Measurements from ENCODE around the gene DIS3L2. TPM values are rescaled to one million over a fixed set of nuclear protein-coding genes. Genes with fewer than 3 reads are reported as not detected.
"Not testable (repeated sequence)": the region's sequence is repeated elsewhere in the genome, so short reads cannot be mapped to it uniquely, and the experiment has no call there.

The DIS3L2 gene
- polyA plus RNA-seq, 3 donors = 6.8 to 10.2 (median 9.9) TPM

GRCh38 chr2:232126301-232127099 lies 165.0 kb downstream of the DIS3L2 start:
- no peak overlapping the region for H3K27ac ChIP-seq (ENCODE audit: low read depth, low read length)
- WGBS, 3 donors = 78 to 89% (median 78%) methylated on average over 5 of the region's 5 CpGs

- H3K27ac ChIP-seq (ENCODE audit: low read depth, low read length) = no peak overlapping the region
- WGBS, 3 donors = 21 to 57% (median 54%) methylated on average over 4 of the region's 4 CpGs
Measured at GRCh38 chr2:232129483-232129882, 168.0 kb downstream of the DIS3L2 start.

- no peak overlapping the region for H3K27ac ChIP-seq (ENCODE audit: low read depth, low read length)
- WGBS, 3 donors = 53 to 94% (median 90%) methylated on average over 3 of the region's 3 CpGs
Measured at GRCh38 chr2:232132181-232132580, 170.7 kb downstream of the DIS3L2 start.

- WGBS, 3 donors = 93 to 98% (median 97%) methylated on average over 1 of the region's 1 CpG
- no peak overlapping the region for H3K27ac ChIP-seq (ENCODE audit: low read depth, low read length)
Measured at GRCh38 chr2:232133078-232133477, 171.6 kb downstream of the DIS3L2 start.

DNA sequence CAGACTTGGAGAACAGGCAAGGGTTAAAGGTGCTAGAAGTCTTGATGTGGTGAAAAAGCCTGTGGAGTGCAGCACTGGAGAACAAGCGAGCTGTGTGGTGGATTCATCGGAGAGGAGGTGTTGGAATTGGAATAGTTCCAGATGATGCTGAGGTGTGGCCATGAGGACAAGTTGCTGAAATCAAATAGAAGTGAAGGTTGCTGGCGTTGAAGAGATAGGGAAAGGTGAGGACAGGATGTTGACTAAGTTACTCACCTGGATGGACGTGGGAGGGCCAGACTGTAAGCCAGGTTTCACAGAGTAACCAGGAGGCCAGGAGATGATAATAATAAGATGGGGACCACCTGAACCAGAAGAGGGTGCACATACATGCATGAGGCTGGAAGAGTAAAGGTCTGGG lies 173.4 kb downstream of the DIS3L2 start:
- WGBS, 3 donors = 81 to 93% (median 91%) methylated on average over 4 of the region's 4 CpGs
- H3K27ac ChIP-seq (ENCODE audit: low read depth, low read length) = no peak overlapping the region

- WGBS, 3 donors = 34 to 64% (median 35%) methylated on average over 3 of the region's 3 CpGs
- no peak overlapping the region for H3K27ac ChIP-seq (ENCODE audit: low read depth, low read length)
Measured at GRCh38 chr2:232137356-232138147, 176.0 kb downstream of the DIS3L2 start.

GRCh38 chr2:232138441-232138840 lies 176.9 kb downstream of the DIS3L2 start:
- WGBS, 3 donors = 91 to 94% (median 92%) methylated on average over 5 of the region's 5 CpGs
- H3K27ac ChIP-seq (ENCODE audit: low read depth, low read length) = no peak overlapping the region

DNA sequence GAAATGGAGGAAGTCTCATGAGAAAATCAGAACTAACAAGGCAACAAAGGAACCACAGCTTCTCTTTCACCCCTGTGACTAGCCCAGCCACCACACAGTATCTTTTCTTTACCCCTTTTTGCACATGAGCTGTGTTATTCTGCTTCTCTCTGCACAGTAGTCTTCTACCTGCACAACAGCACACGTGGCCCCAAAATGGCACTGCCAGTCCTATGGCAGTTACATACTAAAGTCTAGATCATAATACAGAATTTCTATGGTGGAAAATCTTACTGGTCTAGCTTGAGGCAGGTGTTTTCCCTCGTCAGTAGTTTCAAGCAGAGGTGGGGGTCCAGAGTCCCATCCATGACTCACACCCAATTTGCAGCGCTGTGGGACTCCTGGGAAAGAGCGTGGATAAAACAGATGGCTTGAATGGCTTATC lies 177.7 kb downstream of the DIS3L2 start:
- 83 to 92% (median 90%) methylated on average over 4 of the region's 4 CpGs for WGBS, 3 donors
- no peak overlapping the region for H3K27ac ChIP-seq (ENCODE audit: low read depth, low read length)

GRCh38 chr2:232139786-232140562 lies 178.5 kb downstream of the DIS3L2 start:
- 86 to 92% (median 89%) methylated on average over 2 of the region's 2 CpGs for WGBS, 3 donors
- H3K27ac ChIP-seq (ENCODE audit: low read depth, low read length) = no peak overlapping the region

- WGBS, 3 donors = 95 to 100% (median 95%) methylated on average over 1 of the region's 1 CpG
- no peak overlapping the region for H3K27ac ChIP-seq (ENCODE audit: low read depth, low read length)
Measured at GRCh38 chr2:232141591-232141990, 180.1 kb downstream of the DIS3L2 start.

GRCh38 chr2:232142049-232142448 lies 180.5 kb downstream of the DIS3L2 start:
- no peak overlapping the region for H3K27ac ChIP-seq (ENCODE audit: low read depth, low read length)
- WGBS, 3 donors = 62 to 64% (median 63%) methylated on average over 3 of the region's 3 CpGs

DNA sequence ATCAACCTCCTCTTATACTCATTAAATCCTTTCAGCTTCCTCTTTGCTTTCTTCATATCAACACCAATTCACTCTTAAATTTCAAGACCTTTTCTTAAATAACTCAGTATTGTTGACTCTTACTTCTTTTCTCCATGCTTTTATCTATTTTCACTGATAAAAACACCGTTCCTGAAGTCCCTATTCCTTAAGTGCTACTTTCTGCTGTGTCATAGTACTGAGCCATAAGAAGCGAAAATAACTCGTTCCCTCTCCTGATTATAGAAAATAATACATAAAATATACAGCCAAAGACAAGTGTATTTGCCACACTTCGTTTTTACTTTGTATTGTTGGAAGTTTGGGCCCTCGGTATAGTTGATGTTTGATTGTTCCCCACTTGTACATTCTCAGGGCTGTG lies 181.0 kb downstream of the DIS3L2 start:
- 82 to 94% (median 90%) methylated on average over 5 of the region's 5 CpGs for WGBS, 3 donors
- no peak overlapping the region for H3K27ac ChIP-seq (ENCODE audit: low read depth, low read length)

DNA sequence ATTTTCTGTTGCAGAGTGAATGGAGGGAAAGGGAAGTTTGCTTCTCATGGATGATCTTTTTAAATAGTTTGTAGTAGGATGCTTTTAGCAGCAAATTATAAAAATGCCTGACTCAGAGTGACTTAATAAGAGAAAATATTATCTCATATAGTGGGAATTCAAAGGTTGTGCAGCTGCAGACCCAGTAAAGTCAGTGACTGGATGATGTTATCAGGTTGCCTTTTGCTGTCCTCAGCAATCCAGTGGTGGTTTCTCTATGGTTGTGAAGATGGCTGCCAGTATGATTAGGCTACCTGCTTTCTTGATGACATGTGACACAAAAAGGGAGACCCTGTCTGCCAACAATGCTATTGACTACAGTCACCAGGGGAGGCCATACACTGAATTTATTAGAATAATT lies 184.8 kb downstream of the DIS3L2 start:
- H3K27ac ChIP-seq (ENCODE audit: low read depth, low read length) = no peak overlapping the region

GRCh38 chr2:232147440-232148077 lies 186.0 kb downstream of the DIS3L2 start:
- H3K27ac ChIP-seq (ENCODE audit: low read depth, low read length) = no peak overlapping the region
- 96 to 100% (median 98%) methylated on average over 2 of the region's 2 CpGs for WGBS, 3 donors

DNA sequence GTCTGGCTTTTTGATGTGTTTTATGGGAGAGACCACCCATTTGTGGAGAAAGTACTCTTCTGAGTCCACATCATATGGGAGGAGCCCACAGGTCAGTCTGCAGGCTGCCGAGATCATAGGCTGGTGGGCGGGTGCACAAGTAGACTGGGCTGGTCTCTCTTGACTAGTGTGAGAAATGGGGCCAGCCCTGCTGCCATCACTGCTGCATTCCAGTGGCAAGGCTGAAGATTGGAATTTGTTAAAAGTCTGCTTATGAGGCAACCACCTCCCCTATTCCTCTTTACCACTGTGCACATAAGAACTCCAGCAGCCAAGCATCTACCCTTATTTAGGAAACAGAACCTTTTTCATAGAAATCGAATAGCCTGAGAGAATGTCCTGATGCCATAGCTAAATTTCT lies 200.7 kb downstream of the DIS3L2 start:
- 95 to 98% (median 96%) methylated on average over 3 of the region's 3 CpGs for WGBS, 3 donors
- no peak overlapping the region for H3K27ac ChIP-seq (ENCODE audit: low read depth, low read length)

DNA sequence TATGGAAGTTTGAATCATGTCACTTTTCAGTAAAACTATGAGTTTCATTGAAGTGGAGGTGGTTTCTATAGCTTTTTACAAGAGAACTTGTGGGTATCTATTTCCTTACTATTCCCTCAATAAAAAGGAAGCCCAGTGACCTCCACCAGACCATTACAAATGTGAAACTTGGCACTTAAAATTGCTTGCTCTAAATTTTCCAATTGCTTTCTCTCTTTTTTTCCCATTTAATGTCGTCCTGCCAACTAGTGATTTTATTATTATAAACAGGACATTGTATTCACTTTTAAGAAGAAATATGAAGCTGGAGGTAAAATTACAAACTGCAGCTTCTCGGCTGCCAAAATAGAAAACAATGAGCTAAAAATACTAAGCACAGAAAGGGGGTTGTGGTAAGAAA lies 208.9 kb downstream of the DIS3L2 start:
- H3K27ac ChIP-seq (ENCODE audit: low read depth, low read length) = no peak overlapping the region
- WGBS, 3 donors = 29 to 49% (median 40%) methylated on average over 2 of the region's 2 CpGs

- WGBS, 3 donors = 85 to 87% (median 87%) methylated on average over 4 of the region's 4 CpGs
- no peak overlapping the region for H3K27ac ChIP-seq (ENCODE audit: low read depth, low read length)
Measured at GRCh38 chr2:232174662-232175061, 213.1 kb downstream of the DIS3L2 start.

DNA sequence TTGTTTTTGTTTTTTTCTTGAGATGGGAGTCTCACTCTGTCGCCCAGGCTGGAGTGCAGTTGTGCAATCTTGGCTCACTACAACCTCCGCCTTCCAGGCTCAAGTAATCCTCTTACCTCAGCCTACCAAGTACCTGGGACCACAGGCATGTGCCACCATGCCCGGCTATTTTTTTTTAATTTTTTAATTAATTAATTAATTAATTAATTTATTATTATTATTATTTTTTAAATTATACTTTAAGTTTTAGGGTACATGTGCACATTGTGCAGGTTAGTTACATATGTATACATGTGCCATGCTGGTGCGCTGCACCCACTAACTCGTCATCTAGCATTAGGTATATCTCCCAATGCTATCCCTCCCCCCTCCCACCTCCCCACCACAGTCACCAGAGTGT lies 215.1 kb downstream of the DIS3L2 start:
- WGBS, 3 donors = 94 to 97% (median 96%) methylated on average over 3 to 5 of the region's 5 CpGs
- H3K27ac ChIP-seq (ENCODE audit: low read depth, low read length) = not testable (repeated sequence)

All from adipose tissue (tissue), 3 donors.